Measurements from ENCODE around the gene MAP3K14.
"Not testable (repeated sequence)": the region's sequence is repeated elsewhere in the genome, so short reads cannot be mapped to it uniquely, and the experiment has no call there.

Gene MAP3K14

GRCh38 chr17:45316434-45317110 lies at the start of gene MAP3K14:
TSS of gene MAP3K14 (minus strand) at chr17:45317020. CDS start at chr17:45290745, 26,275 bp downstream.
- peak; percentile 33 for DNase-seq

- DNase-seq: no peak
These were observed 49.2 kb upstream of the MAP3K14 start for GRCh38 chr17:45366049-45366448.

DNA sequence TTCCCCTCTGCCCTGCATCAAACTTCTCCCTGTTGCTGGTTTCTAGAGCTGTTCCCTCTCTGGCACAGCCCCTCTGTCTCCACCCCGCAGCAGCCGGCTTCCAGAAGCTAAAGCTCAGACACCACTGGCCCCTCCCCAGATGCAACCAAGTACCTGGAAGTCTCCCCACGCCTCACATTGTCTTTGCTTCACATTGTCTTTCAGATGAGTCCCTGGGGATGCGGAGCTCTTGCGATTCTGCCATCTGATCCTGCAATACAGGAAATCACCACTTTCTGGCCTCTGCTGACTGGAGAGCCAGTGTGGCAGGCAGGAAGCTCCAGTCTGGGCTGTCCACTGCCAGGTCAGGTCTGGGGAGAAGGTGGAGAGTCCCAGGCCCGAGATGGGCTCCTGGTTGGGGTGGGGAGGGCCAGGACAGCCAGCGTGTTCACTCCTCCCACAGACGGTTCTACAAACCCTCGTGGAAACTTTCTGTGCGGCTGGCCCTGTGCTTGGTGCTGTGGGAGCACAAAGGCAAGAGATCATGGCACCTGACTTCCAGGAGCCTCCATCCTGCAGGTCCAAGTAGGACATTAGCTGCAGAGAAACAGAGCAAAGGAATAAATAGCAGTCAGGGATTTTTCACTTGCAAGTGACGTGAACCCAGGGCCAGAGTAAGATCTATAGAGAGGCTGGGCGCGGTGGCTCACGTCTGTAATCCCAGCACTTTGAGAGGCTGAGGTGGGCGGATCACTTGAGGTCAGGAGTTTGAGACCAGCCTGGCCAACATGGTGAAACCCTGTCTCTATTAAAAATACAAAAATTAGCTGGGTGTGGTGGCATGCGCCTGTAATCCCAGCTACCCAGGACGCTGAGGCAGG lies 47.9 kb upstream of the MAP3K14 start:
- DNase-seq: no peak

GRCh38 chr17:45363498-45363897 lies 46.7 kb upstream of the MAP3K14 start:
- DNase-seq: no peak

DNA sequence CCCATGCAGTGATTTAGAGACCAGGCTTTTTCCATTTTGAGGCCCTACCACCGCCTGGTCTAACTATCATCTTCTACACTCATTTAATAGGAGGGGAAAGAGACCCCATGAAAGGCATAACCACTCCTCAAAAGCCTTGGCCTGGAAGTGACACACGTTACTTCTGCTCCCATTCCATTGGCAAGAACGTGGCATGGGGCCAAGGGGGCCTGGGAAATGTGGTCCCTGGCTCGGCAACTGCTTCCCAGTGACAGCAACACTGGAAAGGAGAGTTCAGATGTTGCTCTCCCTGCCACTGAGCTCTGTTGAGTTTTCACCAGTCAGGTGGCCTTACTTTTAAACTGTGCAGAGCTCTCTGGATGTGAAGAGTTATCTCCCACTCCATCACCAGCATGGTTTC lies 45.2 kb upstream of the MAP3K14 start:
- DNase-seq: no peak

DNA sequence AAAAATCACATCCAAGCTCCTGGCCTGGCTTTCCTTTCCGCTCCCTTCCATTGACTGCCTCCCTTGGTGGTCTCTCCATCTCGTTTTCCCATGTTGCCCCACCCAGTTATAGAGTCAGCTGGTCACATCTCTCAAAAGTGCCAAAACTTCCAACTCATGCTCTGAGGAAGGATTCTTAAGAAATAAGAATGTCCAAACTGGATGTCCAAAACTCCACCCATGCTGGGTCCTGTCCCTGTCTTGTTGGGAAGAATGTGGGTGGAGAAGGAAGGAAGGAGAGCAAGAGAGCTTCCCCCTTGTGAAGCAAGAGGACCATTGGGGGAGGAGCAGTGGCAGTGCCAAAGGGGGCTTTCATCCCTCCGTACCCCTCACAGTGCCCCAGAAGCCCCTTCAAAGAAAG lies 44.6 kb upstream of the MAP3K14 start:
- DNase-seq: no peak

- DNase-seq: no peak
These were observed 40.7 kb upstream of the MAP3K14 start for GRCh38 chr17:45357364-45357997.

DNA sequence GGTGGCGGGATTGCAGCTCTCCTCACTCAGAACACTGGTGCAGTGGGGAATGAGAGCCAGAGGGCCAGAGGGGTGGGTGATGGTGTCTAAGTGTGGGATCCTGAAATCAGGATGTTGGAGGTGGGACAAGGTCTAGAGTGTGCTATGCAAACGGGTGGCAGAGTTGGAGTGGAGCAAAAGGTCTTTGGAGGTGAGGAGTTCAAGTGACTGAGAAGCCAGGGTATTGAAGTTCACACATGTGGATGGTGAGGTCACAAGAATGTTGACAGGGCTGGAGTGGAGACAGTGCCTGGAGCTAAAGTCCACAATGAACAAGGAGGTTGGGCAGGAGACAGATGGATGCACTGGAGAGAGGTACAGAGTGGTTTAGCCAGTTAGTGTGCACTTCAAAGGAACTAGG lies 38.3 kb upstream of the MAP3K14 start:
- no peak for DNase-seq

DNA sequence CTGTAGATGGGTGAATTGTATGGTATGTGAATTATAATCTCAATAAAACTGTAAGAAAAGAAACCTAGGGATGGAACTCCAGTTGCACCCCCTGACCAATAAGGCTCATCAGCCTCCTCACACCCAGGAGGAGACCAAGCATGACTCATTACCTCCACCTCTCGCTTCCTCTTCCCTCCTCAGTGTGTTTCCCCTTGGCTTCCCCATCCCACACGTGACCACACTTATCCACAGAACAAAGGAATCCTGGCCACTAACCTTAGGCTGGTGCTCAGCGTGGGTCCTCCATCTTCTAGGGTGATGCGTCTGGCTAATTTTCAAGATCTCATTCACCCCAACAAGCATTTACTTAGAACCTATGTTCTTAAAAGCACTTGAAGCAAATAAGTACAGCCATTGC lies 36.2 kb upstream of the MAP3K14 start:
- DNase-seq: no peak

- DNase-seq: no peak
These were observed 35.0 kb upstream of the MAP3K14 start for GRCh38 chr17:45351831-45352230.

DNA sequence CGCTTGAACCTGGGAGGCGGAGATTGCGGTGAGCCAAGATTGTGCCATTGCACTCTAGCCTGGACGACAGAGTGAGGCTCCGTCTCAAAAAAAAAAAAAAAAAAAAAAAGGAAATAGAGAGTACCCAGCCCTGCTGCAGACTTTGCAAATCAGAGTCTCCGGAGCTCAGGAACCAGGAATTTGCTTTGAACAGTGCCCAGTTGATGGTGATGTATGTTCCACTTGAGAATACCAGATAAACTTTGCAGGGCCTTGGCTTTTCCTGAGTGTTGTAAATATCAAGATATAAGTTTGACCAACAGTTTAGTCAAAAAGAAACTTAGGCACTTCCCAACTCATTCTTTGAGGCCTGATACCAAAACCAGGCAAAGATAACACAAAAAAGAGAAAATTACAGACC lies 30.6 kb upstream of the MAP3K14 start:
- no peak for DNase-seq

DNA sequence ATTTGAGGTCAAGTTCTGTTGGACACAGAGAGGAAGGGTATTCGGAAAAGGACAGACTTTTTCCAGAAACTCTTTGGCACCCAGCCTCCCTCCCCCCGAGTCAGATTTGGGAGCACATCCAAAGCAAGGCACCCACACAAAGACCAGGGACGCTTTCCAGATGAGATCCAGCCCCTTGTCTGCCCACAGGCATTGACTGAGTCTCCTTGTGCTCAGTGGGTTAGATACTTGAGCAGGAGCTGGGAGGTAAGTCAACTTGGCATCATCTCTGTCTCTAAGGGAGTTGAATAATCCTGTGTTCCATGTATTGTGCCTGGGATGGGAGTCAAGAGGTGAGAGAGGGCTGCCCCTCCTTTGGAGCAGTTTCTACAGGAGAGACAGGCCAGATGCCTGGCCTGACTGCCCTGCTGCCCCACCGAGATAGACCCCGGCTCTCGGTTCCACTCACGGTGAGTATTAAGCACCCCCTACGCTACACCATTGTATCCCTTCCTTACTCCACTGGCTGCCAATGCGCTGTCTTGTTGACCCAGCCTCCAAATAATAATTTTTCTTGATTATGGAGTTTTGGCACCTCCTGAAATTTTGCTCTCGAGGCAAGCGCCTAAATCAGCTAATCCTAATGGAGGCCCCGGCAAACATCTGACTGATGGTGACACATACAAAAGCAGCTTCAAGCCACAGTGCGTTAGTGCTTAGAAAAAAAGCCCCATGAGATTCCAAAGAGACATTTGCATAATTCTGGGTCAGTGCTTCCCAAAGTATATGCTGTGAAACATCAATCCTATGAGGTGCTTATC lies 29.6 kb upstream of the MAP3K14 start:
- DNase-seq: no peak

GRCh38 chr17:45345554-45346215 lies 28.9 kb upstream of the MAP3K14 start:
- no peak for DNase-seq

DNA sequence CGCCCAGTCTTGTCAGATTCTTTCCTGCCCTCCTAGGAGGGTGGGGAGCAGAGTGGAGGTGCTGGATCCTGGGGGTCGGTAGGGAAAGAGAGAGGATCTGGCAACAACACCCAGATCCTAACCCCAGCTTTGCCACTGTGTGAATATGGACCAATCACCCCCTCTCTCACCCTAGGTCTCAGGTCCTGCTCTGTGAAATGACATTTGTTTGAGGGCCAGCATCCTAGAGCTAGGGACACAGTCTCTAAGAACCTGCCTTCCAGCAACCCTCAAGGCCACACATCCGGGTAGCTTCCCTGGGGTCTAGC lies 28.4 kb upstream of the MAP3K14 start:
- no peak for DNase-seq

DNA sequence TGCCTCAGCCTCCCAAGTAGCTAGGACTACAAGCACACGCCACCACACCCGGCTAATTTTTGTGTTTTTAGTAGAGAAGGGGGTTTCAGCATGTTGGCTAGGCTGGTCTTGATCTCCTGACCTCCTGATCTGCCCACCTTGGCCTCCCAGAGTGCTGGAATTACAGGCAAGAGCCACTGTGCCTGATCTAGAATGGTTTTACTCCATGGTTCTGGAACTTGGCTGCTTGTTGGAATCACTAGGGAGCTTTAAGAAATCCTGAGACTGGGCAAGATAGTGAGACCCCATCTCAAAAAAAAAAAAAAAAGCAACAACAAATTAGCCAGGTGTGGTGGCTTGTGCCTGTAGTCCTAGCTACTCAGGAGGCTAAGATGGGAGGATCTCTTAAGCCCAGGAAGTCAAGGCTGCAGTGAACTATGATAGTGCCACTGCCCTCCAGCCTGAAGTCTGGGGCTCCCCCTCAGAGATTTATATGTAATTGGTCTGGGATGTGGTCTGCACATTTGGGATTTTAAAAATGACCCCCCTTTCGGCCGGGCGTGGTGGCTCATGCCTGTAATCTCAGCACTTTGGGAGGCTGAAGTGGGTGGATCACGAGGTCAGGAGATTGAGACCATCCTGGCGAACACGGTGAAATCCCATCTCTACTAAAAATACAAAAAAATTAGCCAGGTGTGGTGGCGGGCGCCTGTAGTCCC lies 27.3 kb upstream of the MAP3K14 start:
- not testable (repeated sequence) for DNase-seq

DNA sequence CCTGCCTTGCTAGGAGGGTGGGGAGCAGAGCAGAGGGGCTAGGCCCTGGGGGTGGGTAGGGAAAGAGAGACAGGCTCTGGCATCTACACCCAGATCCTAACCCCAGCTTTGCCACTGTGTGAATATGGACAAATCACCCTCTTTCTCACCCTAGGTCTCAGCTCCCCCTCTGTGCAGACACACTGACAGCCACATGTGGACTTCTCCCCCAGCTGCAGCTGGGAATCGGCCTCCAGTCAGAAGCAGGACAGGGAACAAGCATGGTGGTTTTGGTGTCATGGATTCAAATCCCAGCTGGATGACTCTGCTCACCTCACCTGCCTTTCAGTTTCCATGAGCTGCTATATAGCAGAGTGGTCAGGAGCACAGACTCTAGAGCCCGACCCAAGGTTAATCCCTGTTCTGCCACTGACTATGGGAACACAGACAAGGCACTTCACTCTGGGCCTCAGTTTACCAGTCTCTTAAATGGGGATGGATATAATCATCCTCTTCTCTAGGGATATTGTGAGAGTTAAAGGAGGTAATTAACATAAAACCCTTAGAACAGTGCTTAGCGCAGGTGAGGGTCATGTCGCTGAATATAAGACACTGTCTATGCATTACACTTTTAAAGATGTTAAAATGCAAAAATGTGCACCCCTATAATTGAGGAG lies 26.2 kb upstream of the MAP3K14 start:
- DNase-seq: no peak

DNA sequence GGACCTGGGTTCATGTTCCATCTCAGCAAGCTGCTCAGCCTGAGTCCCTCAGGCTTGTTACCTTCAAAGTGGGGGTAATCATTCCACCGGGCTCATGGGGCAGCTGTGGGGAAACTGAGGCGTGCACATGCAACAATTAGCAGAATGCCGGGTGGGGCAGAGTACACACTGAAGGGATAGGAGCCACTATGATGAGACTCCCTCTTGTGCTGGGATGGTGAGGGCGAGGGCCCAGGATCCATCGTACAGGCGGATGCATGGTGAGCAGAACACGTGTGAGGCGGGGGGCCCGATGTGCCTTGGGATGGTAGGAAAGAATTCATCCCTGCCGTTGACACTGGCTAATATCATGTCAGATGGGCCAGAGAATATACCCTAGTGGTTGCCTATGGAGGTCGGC lies 25.5 kb upstream of the MAP3K14 start:
- no peak for DNase-seq

- no peak for DNase-seq
These were observed 24.8 kb upstream of the MAP3K14 start for GRCh38 chr17:45341533-45342158.

GRCh38 chr17:45339646-45340605 lies 23.1 kb upstream of the MAP3K14 start:
- DNase-seq: no peak
